Loucy (cell line): ENCODE results near the gene GNAQ.
A peak's percentile ranks its signal among the peaks of the same experiment; 100 is the strongest.

Experiments used
- H2AFZ ChIP-seq: fragments of 200-600 bp; sonication (generic); 2 replicates; pipeline ENCODE4 v1.6.0; 2016; ENCODE audit warnings: antibody characterized with exemption, mild to moderate bottlenecking, low read length, moderate library complexity
- H3F3A ChIP-seq: fragments of 200-600 bp; 2 replicates; pipeline ENCODE4 v1.6.0; 2016; ENCODE audit warnings: antibody characterized with exemption, low read depth, mild to moderate bottlenecking
- H3K27me3 ChIP-seq: fragments of 200-600 bp; sonication (generic); 2 replicates; pipeline ENCODE4 v1.6.1; 2014; ENCODE audit warnings: low read length, mild to moderate bottlenecking; ENCODE audit not compliant: insufficient read depth, poor library complexity, severe bottlenecking
- H3K36me3 ChIP-seq: fragments of 200-600 bp; sonication (generic); 2 replicates; pipeline ENCODE4 v1.6.1; 2016; ENCODE audit warnings: low read length; ENCODE audit not compliant: insufficient read depth
- H3K4me1 ChIP-seq: fragments of 200-600 bp; sonication (generic); 2 replicates; pipeline ENCODE4 v1.5.1; 2014; ENCODE audit warnings: low read length, mild to moderate bottlenecking; ENCODE audit not compliant: insufficient read depth, poor library complexity, severe bottlenecking
- H3K4me2 ChIP-seq: fragments of 200-600 bp; sonication (generic); 2 replicates; pipeline ENCODE4 v1.6.0; 2014; ENCODE audit warnings: antibody characterized with exemption, low read length, low read depth, mild to moderate bottlenecking; ENCODE audit not compliant: poor library complexity, severe bottlenecking
- H3K4me3 ChIP-seq: fragments of 200-600 bp; sonication (generic); 2 replicates; pipeline ENCODE4 v1.5.1; 2014; ENCODE audit warnings: low read length, mild to moderate bottlenecking, mixed read lengths; ENCODE audit not compliant: poor library complexity, severe bottlenecking
- H3K79me2 ChIP-seq: fragments of 200-600 bp; sonication (generic); 2 replicates; pipeline ENCODE4 v1.6.1; 2014; ENCODE audit warnings: low read length; ENCODE audit not compliant: insufficient read depth
- H3K9ac ChIP-seq: fragments of 200-600 bp; sonication (generic); 2 replicates; pipeline ENCODE4 v1.6.0; 2014; ENCODE audit warnings: mild to moderate bottlenecking, low read depth, low read length, moderate library complexity; ENCODE audit not compliant: poor library complexity, severe bottlenecking
- H3K9me2 ChIP-seq: fragments of 200-600 bp; sonication (generic); replicated peaks from 2 replicates; pipeline ENCODE4 v1.6.1; 2016; ENCODE audit warnings: low read depth, low read length, mixed read lengths
- H3K9me3 ChIP-seq: fragments of 200-600 bp; sonication (generic); 2 replicates; pipeline ENCODE4 v1.6.1; 2014; ENCODE audit warnings: mild to moderate bottlenecking, antibody characterized with exemption, low read length, low read depth; ENCODE audit not compliant: insufficient read depth
- H4K20me1 ChIP-seq: fragments of 200-600 bp; sonication (generic); 2 replicates; pipeline ENCODE4 v1.6.0; 2014; ENCODE audit warnings: antibody characterized with exemption, low read length, mild to moderate bottlenecking; ENCODE audit not compliant: insufficient read depth, poor library complexity, severe bottlenecking
- CTCF ChIP-seq: fragments of 200-600 bp; sonication (generic); conservative IDR thresholded peaks from 2 replicates; pipeline ENCODE4 v1.5.1; 2014; ENCODE audit warnings: mild to moderate bottlenecking, antibody characterized with exemption, low read length
- EZH2phosphoT487 ChIP-seq: fragments of 200-600 bp; IDR thresholded peaks from 2 replicates; pipeline ENCODE4 v1.6.1; 2018; ENCODE audit warnings: antibody characterized with exemption, mild to moderate bottlenecking, moderate library complexity, borderline replicate concordance

The GNAQ gene

DNA sequence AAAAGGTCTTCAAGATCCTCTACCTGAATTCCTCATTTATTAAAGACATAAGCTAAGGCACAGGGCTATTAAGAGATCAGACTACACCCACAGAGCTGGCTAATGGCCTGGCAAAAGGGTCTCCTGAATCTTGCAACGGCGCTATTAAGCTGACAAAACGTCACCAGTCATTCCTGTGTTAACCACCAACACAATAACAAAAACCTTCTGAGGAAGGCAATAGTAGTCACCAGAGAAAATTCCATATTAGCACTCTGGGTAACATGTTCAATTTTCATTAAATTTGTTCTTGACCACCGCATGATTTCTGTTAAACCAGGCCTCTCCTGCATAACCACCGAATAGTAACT lies 77.0 kb downstream of the GNAQ start:
- Histone ChIP-seq H2AFZ (no peak overlapping the region), H4K20me1 (peaks cover 81% of the 10 kb centered on the region), H3K4me3 (no peak overlapping the region), H3K27me3 (no peaks in the 10 kb centered on the region), H3K36me3 (peaks cover 8% of the 10 kb centered on the region; the same call in 1 of the 2 replicates), H3K9me3 (no peaks in the 10 kb centered on the region), H3K4me2 (peak overlapping the region; percentile 52), H3K9me2 (no peaks in the 10 kb centered on the region), H3F3A (no peaks in the 10 kb centered on the region), H3K79me2 (peaks cover 100% of the 10 kb centered on the region), H3K9ac (peak overlapping the region; percentile 21), H3K4me1 (peaks cover 83% of the 10 kb centered on the region)
- TF ChIP-seq EZH2phosphoT487 (no peak), CTCF (no peak)

GRCh38 chr9:77954013-77954665 lies 77.5 kb downstream of the GNAQ start:
- H3K9ac ChIP-seq: peak overlapping the region; percentile 35
- peaks cover 8% of the 10 kb centered on the region; the same call in 1 of the 2 replicates for H3K36me3 ChIP-seq
- no peaks in the 10 kb centered on the region for H3K9me3 ChIP-seq
- H4K20me1 ChIP-seq: peaks cover 81% of the 10 kb centered on the region
- H3K9me2 ChIP-seq: no peaks in the 10 kb centered on the region
- H3K27me3 ChIP-seq: no peaks in the 10 kb centered on the region
- no peak overlapping the region for H2AFZ ChIP-seq
- peaks cover 100% of the 10 kb centered on the region for H3K79me2 ChIP-seq
- H3K4me1 ChIP-seq: peaks cover 81% of the 10 kb centered on the region
- no peak overlapping the region for H3K4me3 ChIP-seq
- TF ChIP-seq CTCF (no peak), EZH2phosphoT487 (no peak)
- peak overlapping the region; percentile 52 for H3K4me2 ChIP-seq
- H3F3A ChIP-seq: no peaks in the 10 kb centered on the region

DNA sequence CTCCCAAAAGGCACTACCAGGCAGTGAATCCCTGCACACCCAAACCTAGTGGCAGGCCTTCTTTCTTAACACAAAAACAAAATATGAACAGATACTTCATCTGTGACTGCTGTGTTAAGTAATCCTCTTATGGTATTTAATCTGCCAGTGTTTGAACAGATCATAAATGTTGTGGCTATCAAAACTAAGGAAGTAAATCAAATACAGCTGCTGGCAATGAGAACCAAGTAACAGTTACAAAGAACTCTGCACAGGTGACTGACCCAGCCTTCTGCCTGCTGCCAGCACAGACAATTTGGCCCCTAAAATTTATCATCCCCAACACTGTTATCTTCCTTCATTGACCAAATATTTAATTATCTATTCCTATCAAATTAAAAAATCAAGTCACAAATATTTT lies 78.0 kb downstream of the GNAQ start:
- Histone ChIP-seq H2AFZ (no peak overlapping the region), H4K20me1 (peaks cover 81% of the 10 kb centered on the region), H3K9me3 (no peaks in the 10 kb centered on the region), H3K36me3 (peaks cover 8% of the 10 kb centered on the region; the same call in 1 of the 2 replicates), H3K4me2 (peak overlapping the region; percentile 52), H3K9me2 (no peaks in the 10 kb centered on the region), H3F3A (no peaks in the 10 kb centered on the region), H3K4me1 (peaks cover 77% of the 10 kb centered on the region), H3K4me3 (no peak overlapping the region), H3K79me2 (peaks cover 100% of the 10 kb centered on the region), H3K27me3 (no peaks in the 10 kb centered on the region), H3K9ac (peak overlapping the region; percentile 35)
- no peak for TF ChIP-seq CTCF
- TF ChIP-seq EZH2phosphoT487: no peak
